A673 (cell line): ENCODE measurements around the gene OR10H3. TPM values are rescaled to one million over a fixed set of nuclear protein-coding genes. Genes with fewer than 3 reads are reported as not detected.

ENCODE experiments used
- BruUV-seq: library from RNA; stranded (reverse); fragments of 400-500 nt; replicated peaks from 2 replicates; lab custom pipeline; 2021; lab: Mats Ljungman, UMichigan
- CTCF ChIA-PET: fragments of 300-600 bp; sonication (Branson Sonifier 250); formaldehyde crosslinking; loops from one replicate; lab custom pipeline; 2022; ENCODE audit warnings: antibody characterized with exemption; lab: Charles Lee
- POLR2A ChIA-PET: fragments of 300-600 bp; sonication (Branson Sonifier 250); formaldehyde crosslinking; loops from one replicate; lab custom pipeline; 2022; ENCODE audit warnings: antibody characterized with exemption; ENCODE audit not compliant: low non-redundant PET; lab: Charles Lee
- DNase-seq: peaks from one replicate; pipeline ENCODE4 v3.0.0-alpha.2; 2015; ENCODE audit warnings: low spot score
- H3K27ac ChIP-seq: fragments of 200-600 bp; sonication (generic); 2 replicates; pipeline ENCODE4 v1.5.1; 2016; ENCODE audit warnings: mixed run types, low read depth, mild to moderate bottlenecking, mixed read lengths, antibody characterized with exemption, low read length; ENCODE audit not compliant: poor library complexity, severe bottlenecking
- H3K27me3 ChIP-seq: fragments of 200-600 bp; sonication (generic); replicated peaks from 2 replicates; pipeline ENCODE4 v1.6.1; 2017; ENCODE audit warnings: mixed run types, low read depth, mild to moderate bottlenecking, mixed read lengths, antibody characterized with exemption, low read length; ENCODE audit not compliant: insufficient read depth, poor library complexity
- H3K36me3 ChIP-seq: fragments of 200-600 bp; sonication (generic); 2 replicates; pipeline ENCODE4 v1.6.1; 2016; ENCODE audit warnings: mixed run types, mild to moderate bottlenecking, mixed read lengths, antibody characterized with exemption, low read length; ENCODE audit not compliant: insufficient read depth, poor library complexity, severe bottlenecking
- H3K4me1 ChIP-seq: fragments of 200-600 bp; sonication (generic); 2 replicates; pipeline ENCODE4 v1.6.1; 2017; ENCODE audit warnings: mixed run types, mild to moderate bottlenecking, mixed read lengths, antibody characterized with exemption, low read length; ENCODE audit not compliant: insufficient read depth, poor library complexity, severe bottlenecking
- H3K4me3 ChIP-seq: fragments of 200-600 bp; sonication (generic); 2 replicates; pipeline ENCODE4 v1.5.1; 2016; ENCODE audit warnings: low read depth, mixed run types, mild to moderate bottlenecking, mixed read lengths, low read length; ENCODE audit not compliant: poor library complexity, severe bottlenecking
- H3K9me3 ChIP-seq: fragments of 200-600 bp; sonication (generic); 2 replicates; pipeline ENCODE4 v1.6.1; 2016; ENCODE audit warnings: mixed run types, low read depth, mild to moderate bottlenecking, mixed read lengths, antibody characterized with exemption, low read length; ENCODE audit not compliant: poor library complexity, severe bottlenecking
- CTCF ChIP-seq: fragments of 300-800, 200-600 bp; sonication (generic); conservative IDR thresholded peaks from 2 replicates; pipeline ENCODE4 v1.5.1; 2017; ENCODE audit warnings: low read depth, mild to moderate bottlenecking, antibody characterized with exemption, low read length, moderate library complexity, mixed read lengths
- EZH2 ChIP-seq: fragments of 200-600 bp; sonication (generic); IDR thresholded peaks from 2 replicates; pipeline ENCODE4 v1.6.1; 2017; ENCODE audit warnings: borderline replicate concordance, low read depth, mild to moderate bottlenecking, mixed read lengths, antibody characterized with exemption, low read length; ENCODE audit not compliant: poor library complexity, severe bottlenecking
- intact Hi-C: fragments of 100-400 bp; cut with micrococcal nuclease; formaldehyde crosslinking; loops from one replicate; pipeline ENCODE4 v1.10.0; 2022; ENCODE audit not compliant: unreplicated experiment
- total RNA-seq: library from RNA; stranded (reverse); gene quantifications from 2 replicates; pipeline ENCODE4 v1.2.3, GENCODE V29; 2021

OR10H3 gene
- total RNA-seq, 1 experiment from 2014 or later: not detected

DNA sequence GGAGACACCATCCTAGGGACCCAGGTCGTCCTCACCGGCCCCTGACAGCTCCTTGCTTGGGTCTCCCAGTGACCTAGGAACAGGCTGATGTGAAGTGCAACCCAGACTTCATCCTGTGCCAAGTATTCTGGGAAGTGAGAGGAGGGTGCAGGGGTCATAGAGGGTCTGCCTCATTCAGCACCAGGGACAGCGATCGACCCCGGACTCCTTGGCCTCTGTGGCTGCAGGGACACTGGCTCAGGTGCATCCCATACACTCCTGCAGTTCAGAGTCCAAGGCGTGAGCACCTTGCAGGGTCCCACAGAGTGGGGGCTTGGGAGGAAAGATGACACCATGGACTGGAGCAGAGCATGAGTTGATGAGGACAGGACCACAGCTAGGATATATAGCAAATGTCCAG, 20.0 kb upstream of the OR10H3 start:
- TF ChIP-seq CTCF (no peak), EZH2 (no peak)
- no peak for DNase-seq
- peaks cover 11% of the 10 kb centered on the region for H3K27me3 ChIP-seq
- H3K36me3 ChIP-seq: no peaks in the 10 kb centered on the region
- H3K4me3 ChIP-seq: no peak overlapping the region
- H3K9me3 ChIP-seq: no peaks in the 10 kb centered on the region
- ChIA-PET CTCF (no interaction called here), POLR2A (no interaction called here)
- no peak overlapping the region for H3K27ac ChIP-seq
- intact Hi-C loops: no loop called here
- no peaks in the 10 kb centered on the region for H3K4me1 ChIP-seq
- no TSS peak for BruUV-seq

DNA sequence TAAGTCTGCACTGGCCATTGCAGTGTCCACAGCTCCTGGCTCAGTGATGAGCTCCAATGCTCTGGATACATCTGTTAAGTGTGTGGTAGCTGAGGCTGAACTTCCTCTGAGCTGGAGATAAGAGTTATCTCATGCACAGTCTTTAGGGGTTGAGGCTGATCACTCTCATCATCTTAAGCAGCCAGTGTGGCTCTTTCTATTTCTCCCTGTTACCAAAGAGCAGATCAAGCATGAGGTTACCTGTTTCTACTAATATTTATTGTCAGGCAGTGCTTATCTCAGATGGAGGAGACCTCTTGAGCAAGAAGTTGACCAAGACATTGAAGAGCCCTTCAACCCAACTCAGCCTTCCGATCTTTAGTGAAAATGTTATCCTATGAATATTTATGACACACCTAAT, 16.5 kb upstream of the OR10H3 start:
- ChIA-PET POLR2A (no interaction called here), CTCF (no interaction called here)
- intact Hi-C loops: no loop called here
- no peak for DNase-seq
- BruUV-seq: no TSS peak
- no peak overlapping the region for H3K27ac ChIP-seq
- no peaks in the 10 kb centered on the region for H3K9me3 ChIP-seq
- H3K36me3 ChIP-seq: no peaks in the 10 kb centered on the region
- no peaks in the 10 kb centered on the region for H3K4me1 ChIP-seq
- peaks cover 22% of the 10 kb centered on the region for H3K27me3 ChIP-seq
- no peak overlapping the region for H3K4me3 ChIP-seq
- TF ChIP-seq EZH2: no peak
- TF ChIP-seq CTCF: no peak

GRCh38 chr19:15722956-15723355, 14.8 kb upstream of the OR10H3 start:
- no peak for TF ChIP-seq CTCF
- Histone ChIP-seq H3K36me3 (no peaks in the 10 kb centered on the region), H3K9me3 (no peaks in the 10 kb centered on the region), H3K4me1 (no peaks in the 10 kb centered on the region), H3K4me3 (no peak overlapping the region), H3K27ac (no peak overlapping the region), H3K27me3 (peaks cover 22% of the 10 kb centered on the region)
- DNase-seq: no peak
- no TSS peak for BruUV-seq
- POLR2A ChIA-PET: no interaction called here
- intact Hi-C loops: no loop called here
- CTCF ChIA-PET: no interaction called here
